ENCODE results near the gene SNHG17.
A peak's percentile ranks its signal among the peaks of the same experiment; 100 is the strongest.
"Not testable (repeated sequence)": the region's sequence is repeated elsewhere in the genome, so short reads cannot be mapped to it uniquely, and the experiment has no call there.

SNHG17 gene

DNA sequence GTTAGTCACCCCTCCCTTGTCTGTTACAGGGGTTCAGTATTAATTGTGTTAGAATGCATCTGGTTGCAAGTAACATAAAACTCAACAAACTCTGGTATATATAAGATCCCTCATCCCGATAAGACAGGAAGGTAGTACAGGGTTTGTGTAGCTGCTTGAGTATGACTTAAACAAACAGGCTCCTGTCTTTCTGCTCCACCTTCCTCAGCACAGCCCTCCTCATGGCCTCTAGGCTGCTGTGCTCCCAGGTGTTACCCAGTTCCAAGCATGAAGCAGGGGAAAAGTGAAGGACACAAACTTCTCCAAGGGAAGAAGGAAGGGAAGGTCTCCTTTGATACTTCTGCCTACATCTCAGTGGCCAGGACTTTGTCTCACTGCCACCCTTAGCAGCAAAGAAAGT lies 36.1 kb upstream of the SNHG17 start:
- H3K36me3 ChIP-seq (ENCODE audit: insufficient read depth, low read length), result no peaks in the 10 kb centered on the region
- H3K9me3 ChIP-seq (ENCODE audit: insufficient read depth, low read length, severe bottlenecking), result no peaks in the 10 kb centered on the region
- H3K79me2 ChIP-seq (ENCODE audit: insufficient read depth, low read length), result peaks cover 34% of the 10 kb centered on the region
- H3K4me1 ChIP-seq (ENCODE audit: insufficient read depth, low read length), result peaks cover 35% of the 10 kb centered on the region
- H3K4me3 ChIP-seq (ENCODE audit: low read depth in 1 of 2, low read length in 2 of 2), result no peak overlapping the region
- ATAC-seq (ENCODE audit: insufficient read depth, low read depth) (no peak), DNase-seq (no peak)
- H3K9ac ChIP-seq (ENCODE audit: low read depth, low read length), result no peak overlapping the region
- H3K4me2 ChIP-seq (ENCODE audit: insufficient read depth, low read length), result no peak overlapping the region
- peak overlapping the region; percentile 96 for H2AFZ ChIP-seq (ENCODE audit: low read depth, low read length)
- peaks cover 27% of the 10 kb centered on the region for H4K20me1 ChIP-seq (ENCODE audit: insufficient read depth, low read length)
- TF ChIP-seq, protein P1, sequence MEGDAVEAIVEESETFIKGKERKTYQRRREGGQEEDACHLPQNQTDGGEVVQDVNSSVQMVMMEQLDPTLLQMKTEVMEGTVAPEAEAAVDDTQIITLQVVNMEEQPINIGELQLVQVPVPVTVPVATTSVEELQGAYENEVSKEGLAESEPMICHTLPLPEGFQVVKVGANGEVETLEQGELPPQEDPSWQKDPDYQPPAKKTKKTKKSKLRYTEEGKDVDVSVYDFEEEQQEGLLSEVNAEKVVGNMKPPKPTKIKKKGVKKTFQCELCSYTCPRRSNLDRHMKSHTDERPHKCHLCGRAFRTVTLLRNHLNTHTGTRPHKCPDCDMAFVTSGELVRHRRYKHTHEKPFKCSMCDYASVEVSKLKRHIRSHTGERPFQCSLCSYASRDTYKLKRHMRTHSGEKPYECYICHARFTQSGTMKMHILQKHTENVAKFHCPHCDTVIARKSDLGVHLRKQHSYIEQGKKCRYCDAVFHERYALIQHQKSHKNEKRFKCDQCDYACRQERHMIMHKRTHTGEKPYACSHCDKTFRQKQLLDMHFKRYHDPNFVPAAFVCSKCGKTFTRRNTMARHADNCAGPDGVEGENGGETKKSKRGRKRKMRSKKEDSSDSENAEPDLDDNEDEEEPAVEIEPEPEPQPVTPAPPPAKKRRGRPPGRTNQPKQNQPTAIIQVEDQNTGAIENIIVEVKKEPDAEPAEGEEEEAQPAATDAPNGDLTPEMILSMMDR (IDR thresholded peaks at IDR 0.05; ENCODE audit: borderline replicate concordance, extremely low read depth, low read length, poor library complexity, severe bottlenecking), result no peak
- TF ChIP-seq EZH2 (IDR thresholded peaks at IDR 0.05; ENCODE audit: borderline replicate concordance, low read depth, low read length, severe bottlenecking), result no peak
- H3K27ac ChIP-seq (ENCODE audit: low read length), result no peak overlapping the region
- no peaks in the 10 kb centered on the region for H3K27me3 ChIP-seq (ENCODE audit: insufficient read depth, low read length, poor library complexity)

DNA sequence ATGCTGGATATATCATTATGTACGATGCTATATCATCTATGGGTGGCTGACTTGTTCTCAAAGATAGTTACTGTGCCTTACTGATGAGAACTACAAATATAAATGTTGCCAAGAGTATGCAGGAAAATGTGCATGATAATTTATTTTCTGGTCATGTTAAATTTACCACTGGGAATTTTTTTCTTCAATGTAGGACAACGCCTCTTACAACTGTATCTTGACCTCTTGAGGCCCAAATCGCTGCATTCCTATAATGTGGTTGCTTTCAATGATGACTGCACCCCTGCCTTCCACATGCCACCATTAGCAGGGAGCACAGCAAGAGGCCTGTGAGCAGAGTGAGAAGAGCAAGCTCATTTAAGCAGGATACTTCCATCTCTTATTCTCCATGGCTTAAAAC lies 31.9 kb upstream of the SNHG17 start:
- ATAC-seq (ENCODE audit: insufficient read depth, low read depth), result no peak
- TF ChIP-seq, protein P1 (IDR thresholded peaks at IDR 0.05; ENCODE audit: borderline replicate concordance, extremely low read depth, low read length, poor library complexity, severe bottlenecking), result no peak
- TF ChIP-seq EZH2 (IDR thresholded peaks at IDR 0.05; ENCODE audit: borderline replicate concordance, low read depth, low read length, severe bottlenecking), result no peak
- no peaks in the 10 kb centered on the region for H3K27me3 ChIP-seq (ENCODE audit: insufficient read depth, low read length, poor library complexity)

DNA sequence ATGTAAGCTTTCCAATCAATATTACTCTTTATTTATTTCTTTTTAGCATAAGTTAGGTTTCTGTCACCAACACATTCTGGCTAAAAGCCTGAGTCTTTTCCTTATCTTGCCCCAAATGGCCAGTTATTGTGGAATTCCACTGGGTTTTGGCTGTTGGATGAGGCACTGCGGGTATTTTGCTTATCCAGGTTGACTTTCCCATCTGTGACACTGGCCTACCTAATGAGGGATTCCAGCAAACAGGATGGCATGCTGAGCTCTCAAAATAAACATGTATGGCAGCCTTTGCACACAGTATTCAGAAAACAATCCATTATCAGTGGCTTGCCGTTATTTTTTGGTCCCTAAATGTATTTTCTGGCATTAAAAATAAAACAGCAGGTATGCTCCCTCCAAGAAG lies 31.0 kb upstream of the SNHG17 start:
- no peak overlapping the region for H3K4me3 ChIP-seq (ENCODE audit: low read depth in 1 of 2, low read length in 2 of 2)
- H2AFZ ChIP-seq (ENCODE audit: low read depth, low read length), result no peak overlapping the region
- no peak overlapping the region for H3K4me2 ChIP-seq (ENCODE audit: insufficient read depth, low read length)
- H3K27me3 ChIP-seq (ENCODE audit: insufficient read depth, low read length, poor library complexity), result no peaks in the 10 kb centered on the region
- H3K4me1 ChIP-seq (ENCODE audit: insufficient read depth, low read length), result no peaks in the 10 kb centered on the region
- H3K9ac ChIP-seq (ENCODE audit: low read depth, low read length), result no peak overlapping the region
- H3K9me3 ChIP-seq (ENCODE audit: insufficient read depth, low read length, severe bottlenecking), result no peaks in the 10 kb centered on the region
- no peaks in the 10 kb centered on the region for H3K79me2 ChIP-seq (ENCODE audit: insufficient read depth, low read length)
- ATAC-seq (ENCODE audit: insufficient read depth, low read depth) (no peak), DNase-seq (no peak)
- TF ChIP-seq EZH2 (IDR thresholded peaks at IDR 0.05; ENCODE audit: borderline replicate concordance, low read depth, low read length, severe bottlenecking), result no peak
- TF ChIP-seq, protein P1 (IDR thresholded peaks at IDR 0.05; ENCODE audit: borderline replicate concordance, extremely low read depth, low read length, poor library complexity, severe bottlenecking), result no peak
- H4K20me1 ChIP-seq (ENCODE audit: insufficient read depth, low read length), result no peaks in the 10 kb centered on the region
- no peaks in the 10 kb centered on the region for H3K36me3 ChIP-seq (ENCODE audit: insufficient read depth, low read length)
- H3K27ac ChIP-seq (ENCODE audit: low read length), result no peak overlapping the region

More for the DNA sequence above, 31.9 kb upstream of the SNHG17 start:
- Histone ChIP-seq H4K20me1 (ENCODE audit: insufficient read depth, low read length) (no peaks in the 10 kb centered on the region), H3K4me2 (ENCODE audit: insufficient read depth, low read length) (no peak overlapping the region), H2AFZ (ENCODE audit: low read depth, low read length) (no peak overlapping the region), H3K4me3 (ENCODE audit: low read depth in 1 of 2, low read length in 2 of 2) (no peak overlapping the region), H3K9ac (ENCODE audit: low read depth, low read length) (no peak overlapping the region), H3K27ac (ENCODE audit: low read length) (no peak overlapping the region), H3K36me3 (ENCODE audit: insufficient read depth, low read length) (no peaks in the 10 kb centered on the region), H3K9me3 (ENCODE audit: insufficient read depth, low read length, severe bottlenecking) (no peaks in the 10 kb centered on the region), H3K4me1 (ENCODE audit: insufficient read depth, low read length) (peaks cover 6% of the 10 kb centered on the region), H3K79me2 (ENCODE audit: insufficient read depth, low read length) (no peaks in the 10 kb centered on the region)
- no peak for DNase-seq

DNA sequence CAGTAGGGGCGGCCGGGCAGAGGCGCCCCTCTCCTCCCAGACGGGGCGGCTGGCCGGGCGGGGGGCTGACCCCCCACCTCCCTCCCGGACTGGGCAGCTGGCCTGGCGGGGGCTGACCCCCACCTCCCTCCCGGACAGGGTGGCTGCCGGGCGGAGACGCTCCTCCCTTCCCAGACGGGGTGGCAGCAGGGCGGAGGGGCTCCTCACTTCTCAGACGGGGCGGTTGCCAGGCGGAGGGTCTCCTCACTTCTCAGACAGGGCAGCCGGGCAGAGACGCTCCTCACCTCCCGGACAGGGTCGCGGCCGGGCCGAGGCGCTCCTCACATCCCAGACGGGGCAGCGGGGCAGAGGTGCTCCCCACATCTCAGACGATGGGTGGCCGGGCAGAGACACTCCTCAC lies 26.4 kb upstream of the SNHG17 start:
- H3K4me3 ChIP-seq (ENCODE audit: low read depth in 1 of 2, low read length in 2 of 2); H3K27ac ChIP-seq (ENCODE audit: low read length): not testable (repeated sequence)

GRCh38 chr20:38461167-38461566 lies 26.0 kb upstream of the SNHG17 start:
- not testable (repeated sequence) for H3K79me2 ChIP-seq (ENCODE audit: insufficient read depth, low read length); H3K27ac ChIP-seq (ENCODE audit: low read length); H3K4me1 ChIP-seq (ENCODE audit: insufficient read depth, low read length); H3K36me3 ChIP-seq (ENCODE audit: insufficient read depth, low read length); ATAC-seq (ENCODE audit: insufficient read depth, low read depth); H3K4me2 ChIP-seq (ENCODE audit: insufficient read depth, low read length); H3K4me3 ChIP-seq (ENCODE audit: low read depth in 1 of 2, low read length in 2 of 2); H2AFZ ChIP-seq (ENCODE audit: low read depth, low read length); H3K27me3 ChIP-seq (ENCODE audit: insufficient read depth, low read length, poor library complexity); H3K9ac ChIP-seq (ENCODE audit: low read depth, low read length); DNase-seq; H4K20me1 ChIP-seq (ENCODE audit: insufficient read depth, low read length); H3K9me3 ChIP-seq (ENCODE audit: insufficient read depth, low read length, severe bottlenecking)

More for the DNA sequence above, 26.4 kb upstream of the SNHG17 start:
- not testable (repeated sequence) for H3K79me2 ChIP-seq (ENCODE audit: insufficient read depth, low read length); H3K9me3 ChIP-seq (ENCODE audit: insufficient read depth, low read length, severe bottlenecking); H3K4me2 ChIP-seq (ENCODE audit: insufficient read depth, low read length); H4K20me1 ChIP-seq (ENCODE audit: insufficient read depth, low read length); DNase-seq; H2AFZ ChIP-seq (ENCODE audit: low read depth, low read length); ATAC-seq (ENCODE audit: insufficient read depth, low read depth); H3K27me3 ChIP-seq (ENCODE audit: insufficient read depth, low read length, poor library complexity); H3K9ac ChIP-seq (ENCODE audit: low read depth, low read length); H3K4me1 ChIP-seq (ENCODE audit: insufficient read depth, low read length); H3K36me3 ChIP-seq (ENCODE audit: insufficient read depth, low read length)

DNA sequence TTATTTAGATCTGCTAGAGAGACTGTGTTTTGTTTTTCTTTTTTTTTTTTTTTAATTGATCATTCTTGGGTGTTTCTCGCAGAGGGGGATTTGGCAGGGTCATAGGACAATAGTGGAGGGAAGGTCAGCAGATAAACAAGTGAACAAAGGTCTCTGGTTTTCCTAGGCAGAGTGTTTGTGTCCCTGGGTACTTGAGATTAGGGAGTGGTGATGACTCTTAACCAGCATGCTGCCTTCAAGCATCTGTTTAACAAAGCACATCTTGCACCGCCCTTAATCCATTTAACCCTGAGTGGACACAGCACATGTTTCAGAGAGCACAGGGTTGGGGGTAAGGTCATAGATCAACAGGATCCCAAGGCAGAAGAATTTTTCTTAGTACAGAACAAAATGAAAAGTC lies 25.5 kb upstream of the SNHG17 start:
- ATAC-seq (ENCODE audit: insufficient read depth, low read depth); H3K36me3 ChIP-seq (ENCODE audit: insufficient read depth, low read length); H4K20me1 ChIP-seq (ENCODE audit: insufficient read depth, low read length); H3K27me3 ChIP-seq (ENCODE audit: insufficient read depth, low read length, poor library complexity); H3K4me1 ChIP-seq (ENCODE audit: insufficient read depth, low read length); H3K79me2 ChIP-seq (ENCODE audit: insufficient read depth, low read length); H3K9me3 ChIP-seq (ENCODE audit: insufficient read depth, low read length, severe bottlenecking); H3K9ac ChIP-seq (ENCODE audit: low read depth, low read length); DNase-seq; H3K27ac ChIP-seq (ENCODE audit: low read length); H3K4me3 ChIP-seq (ENCODE audit: low read depth in 1 of 2, low read length in 2 of 2); H3K4me2 ChIP-seq (ENCODE audit: insufficient read depth, low read length); H2AFZ ChIP-seq (ENCODE audit: low read depth, low read length): not testable (repeated sequence)

All from DND-41 (cell line).